ENCODE measurements around the gene ZG16.

Gene ZG16

DNA sequence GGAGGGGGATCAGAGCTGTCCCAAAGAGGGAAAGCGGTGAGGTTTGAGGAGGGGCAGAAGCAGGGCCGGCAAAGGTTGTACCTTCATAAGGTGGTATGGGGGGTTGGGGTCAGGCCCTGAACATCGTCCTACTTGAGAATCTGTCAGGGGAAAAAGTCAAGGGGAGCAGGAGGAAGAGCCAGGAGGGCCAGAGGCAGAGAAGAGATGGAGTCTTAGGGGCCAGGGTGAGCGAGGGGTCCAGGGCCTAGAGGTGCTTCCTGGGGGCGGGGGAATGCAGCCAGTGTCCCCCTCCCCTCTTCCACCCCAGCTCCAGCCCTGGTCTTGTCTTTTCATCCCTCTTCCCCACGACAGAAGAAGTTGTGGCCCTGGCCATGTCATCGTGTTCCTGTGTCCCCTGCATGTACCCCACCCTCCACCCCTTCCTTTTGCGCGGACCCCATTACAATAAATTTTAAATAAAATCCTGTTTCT lies 32.7 kb downstream of the ZG16 start:
- no peak for DNase-seq

DNA sequence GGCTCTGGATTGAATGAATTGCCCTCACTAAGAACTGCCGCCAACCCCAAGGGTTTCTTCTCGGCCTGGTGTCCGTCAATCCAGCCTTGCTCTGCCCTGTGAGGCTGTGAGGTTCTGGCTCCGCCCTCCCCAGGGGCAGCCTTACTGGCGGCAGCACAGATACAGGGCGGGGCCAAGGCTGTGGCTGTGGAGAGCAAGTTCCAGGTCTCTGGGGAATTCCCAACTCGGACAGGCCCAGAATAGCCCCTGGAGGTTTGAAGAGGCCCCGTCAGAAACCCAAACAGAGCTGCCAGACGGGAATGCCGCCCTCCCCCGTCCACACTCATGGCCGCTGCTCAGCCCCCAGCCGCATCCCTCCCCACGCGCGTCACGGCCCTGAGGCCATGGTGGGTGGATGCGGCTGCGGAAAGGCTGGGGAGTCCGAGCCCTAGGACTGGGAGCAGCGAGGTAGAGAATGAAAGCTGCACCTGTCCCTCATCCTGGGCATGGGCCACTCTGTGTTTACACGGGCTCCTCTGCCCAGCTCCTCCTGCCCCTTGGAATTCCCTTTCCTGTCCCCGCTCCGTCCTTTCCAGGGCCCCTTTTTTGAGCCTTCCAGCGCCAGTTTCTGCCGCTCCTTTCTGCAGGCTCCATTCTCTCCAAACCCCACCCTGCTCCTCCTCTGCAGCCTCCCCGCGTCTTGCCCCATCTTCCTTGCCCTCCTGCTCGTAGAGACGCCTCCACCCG lies 33.3 kb downstream of the ZG16 start:
- DNase-seq: peak; percentile 32

DNA sequence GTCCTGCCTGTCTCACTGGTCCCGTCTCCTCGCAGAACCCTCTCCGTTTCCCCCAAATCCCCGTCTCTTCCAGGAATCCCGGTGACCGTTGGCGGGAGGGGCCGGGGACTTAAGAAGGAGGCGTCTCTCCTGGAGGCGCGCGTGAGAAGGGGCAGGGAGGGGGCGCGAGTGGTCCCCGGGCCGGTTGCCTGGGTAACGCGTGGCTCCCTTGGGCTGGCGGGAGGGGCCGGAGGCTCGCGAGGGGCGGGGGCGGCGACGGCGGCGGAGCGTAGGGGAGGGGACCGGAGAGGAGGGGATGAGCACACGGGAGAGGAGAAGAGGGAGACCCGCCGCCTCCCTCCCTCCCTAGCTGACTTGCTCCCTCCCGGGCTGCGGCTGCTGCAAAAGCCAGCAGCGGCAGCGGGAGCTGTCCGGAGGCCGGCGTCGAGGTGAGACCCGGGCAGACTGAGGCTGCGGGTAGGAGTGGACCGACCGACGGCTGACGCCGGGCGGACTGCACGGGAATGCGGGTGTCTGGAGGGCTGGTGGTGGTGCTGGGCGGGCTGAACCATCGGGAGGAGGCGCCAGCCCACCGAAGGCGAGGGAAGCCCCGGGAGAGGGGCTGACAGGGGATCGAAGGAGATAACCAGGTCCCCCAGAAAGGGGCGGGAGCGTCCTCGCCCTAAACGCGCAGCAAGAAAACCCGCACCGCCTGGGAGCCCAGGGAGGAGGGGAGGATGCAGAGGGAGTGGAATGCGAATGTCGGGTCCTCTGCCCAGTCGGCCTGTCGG lies 34.0 kb downstream of the ZG16 start, which contains the start of gene PRRT2:
PRRT2 (plus strand) TSS at position 298 of the 770 bp plus-strand sequence. CDS start 862 bp downstream, outside the sequence.
- DNase-seq: peak; percentile 29

DNA sequence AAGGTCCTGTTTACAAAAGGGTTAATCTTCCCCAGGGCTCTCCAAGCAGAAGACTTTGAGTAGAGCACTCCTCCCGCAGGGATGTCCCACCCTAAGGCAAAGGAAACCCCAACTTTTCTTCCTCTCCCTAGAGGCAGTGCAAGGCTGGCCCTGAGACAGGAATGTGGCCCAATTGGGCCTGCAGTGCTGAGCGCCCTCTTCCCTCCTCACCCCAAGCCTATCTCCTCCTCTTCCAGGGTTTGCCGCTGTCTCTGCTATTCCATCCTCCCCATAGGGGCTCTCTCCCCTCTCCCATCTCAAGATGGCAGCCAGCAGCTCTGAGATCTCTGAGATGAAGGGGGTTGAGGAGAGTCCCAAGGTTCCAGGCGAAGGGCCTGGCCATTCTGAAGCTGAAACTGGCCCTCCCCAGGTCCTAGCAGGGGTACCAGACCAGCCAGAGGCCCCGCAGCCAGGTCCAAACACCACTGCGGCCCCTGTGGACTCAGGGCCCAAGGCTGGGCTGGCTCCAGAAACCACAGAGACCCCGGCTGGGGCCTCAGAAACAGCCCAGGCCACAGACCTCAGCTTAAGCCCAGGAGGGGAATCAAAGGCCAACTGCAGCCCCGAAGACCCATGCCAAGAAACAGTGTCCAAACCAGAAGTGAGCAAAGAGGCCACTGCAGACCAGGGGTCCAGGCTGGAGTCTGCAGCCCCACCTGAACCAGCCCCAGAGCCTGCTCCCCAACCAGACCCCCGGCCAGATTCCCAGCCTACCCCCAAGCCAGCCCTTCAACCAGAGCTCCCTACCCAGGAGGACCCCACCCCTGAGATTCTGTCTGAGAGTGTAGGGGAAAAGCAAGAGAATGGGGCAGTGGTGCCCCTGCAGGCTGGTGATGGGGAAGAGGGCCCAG lies 34.9 kb downstream of the ZG16 start:
- no peak for DNase-seq

DNA sequence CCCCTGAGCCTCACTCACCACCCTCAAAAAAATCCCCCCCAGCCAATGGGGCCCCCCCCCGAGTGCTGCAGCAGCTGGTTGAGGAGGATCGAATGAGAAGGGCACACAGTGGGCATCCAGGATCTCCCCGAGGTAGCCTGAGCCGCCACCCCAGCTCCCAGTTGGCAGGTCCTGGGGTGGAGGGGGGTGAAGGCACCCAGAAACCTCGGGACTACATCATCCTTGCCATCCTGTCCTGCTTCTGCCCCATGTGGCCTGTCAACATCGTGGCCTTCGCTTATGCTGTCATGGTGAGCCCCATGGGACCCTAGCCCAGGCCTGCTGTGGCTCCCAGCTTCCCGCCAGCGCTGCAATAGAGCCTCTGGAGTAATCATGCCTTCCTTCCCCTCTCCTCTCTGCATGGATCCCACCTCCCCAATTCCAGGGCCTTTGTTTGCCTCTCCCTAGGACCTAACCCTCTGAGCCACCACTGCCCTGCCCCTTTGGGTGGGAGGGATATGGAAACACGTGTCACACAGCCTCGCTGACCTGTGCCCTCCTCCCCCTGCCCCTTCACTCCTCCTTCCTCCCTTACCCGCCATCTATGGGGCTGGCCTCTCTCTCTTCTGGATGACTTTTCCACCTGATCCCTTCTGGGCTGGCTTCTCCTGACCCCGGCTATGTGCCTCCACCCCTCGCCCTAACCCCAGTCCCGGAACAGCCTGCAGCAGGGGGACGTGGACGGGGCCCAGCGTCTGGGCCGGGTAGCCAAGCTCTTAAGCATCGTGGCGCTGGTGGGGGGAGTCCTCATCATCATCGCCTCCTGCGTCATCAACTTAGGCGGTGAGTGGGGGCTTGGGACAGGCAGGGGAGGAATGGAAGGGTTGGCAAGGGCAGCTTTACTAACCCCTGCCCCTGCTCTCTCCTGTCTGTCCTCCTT lies 35.8 kb downstream of the ZG16 start:
- DNase-seq: no peak

DNA sequence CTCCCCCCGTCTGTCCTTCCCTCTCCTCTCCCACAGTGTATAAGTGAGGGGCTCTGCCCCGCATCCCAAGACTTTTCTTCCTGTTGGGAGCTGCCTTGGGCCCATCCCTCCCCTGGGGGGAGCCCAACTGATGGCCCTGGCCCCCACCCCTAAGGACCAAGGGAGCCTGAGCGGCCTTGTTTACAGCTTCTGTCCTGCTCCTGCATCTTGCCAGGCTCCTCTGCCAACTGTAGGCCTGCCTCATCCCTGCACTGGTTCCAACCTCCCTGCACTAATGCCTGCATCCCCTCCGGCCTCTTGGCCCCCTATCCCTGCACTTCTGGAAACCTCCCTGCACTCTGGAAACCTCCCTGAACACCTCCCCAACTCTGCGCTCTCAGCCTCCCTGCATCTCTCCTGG lies 36.5 kb downstream of the ZG16 start:
- no peak for DNase-seq

DNA sequence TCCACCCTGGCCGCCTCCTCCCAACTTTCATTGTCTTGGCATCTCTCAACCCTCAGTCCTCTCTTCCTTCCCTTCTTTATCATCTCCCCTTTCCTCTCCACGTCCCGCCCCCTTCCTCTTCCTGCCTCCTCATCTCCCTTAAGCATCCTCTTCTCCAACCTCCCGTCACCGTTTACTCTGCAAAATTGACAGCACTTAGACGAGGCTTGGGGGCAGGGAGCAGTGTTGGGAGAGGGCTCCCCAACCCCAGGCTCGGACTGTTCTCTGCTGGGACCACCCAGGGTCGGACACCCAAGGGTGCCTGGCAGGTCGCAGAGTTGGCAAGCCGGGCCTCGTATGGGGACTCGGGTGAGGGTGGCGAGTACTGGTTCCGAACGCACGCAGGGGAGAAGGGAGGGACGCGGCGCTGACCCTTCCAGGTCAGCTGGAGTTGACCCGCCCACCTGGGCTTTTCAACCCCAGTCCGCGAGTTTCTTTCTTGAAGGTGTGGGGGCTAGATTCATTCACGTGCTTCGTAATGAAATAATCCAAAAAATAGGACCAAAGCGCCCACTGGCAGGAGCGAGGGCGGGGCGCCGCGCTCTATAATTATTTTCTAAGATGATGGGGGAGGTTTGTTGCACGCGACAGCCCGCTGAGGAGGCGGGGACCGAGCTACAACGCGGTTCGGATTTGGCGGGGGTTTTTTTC lies 37.1 kb downstream of the ZG16 start:
- peak; percentile 68 for DNase-seq

DNA sequence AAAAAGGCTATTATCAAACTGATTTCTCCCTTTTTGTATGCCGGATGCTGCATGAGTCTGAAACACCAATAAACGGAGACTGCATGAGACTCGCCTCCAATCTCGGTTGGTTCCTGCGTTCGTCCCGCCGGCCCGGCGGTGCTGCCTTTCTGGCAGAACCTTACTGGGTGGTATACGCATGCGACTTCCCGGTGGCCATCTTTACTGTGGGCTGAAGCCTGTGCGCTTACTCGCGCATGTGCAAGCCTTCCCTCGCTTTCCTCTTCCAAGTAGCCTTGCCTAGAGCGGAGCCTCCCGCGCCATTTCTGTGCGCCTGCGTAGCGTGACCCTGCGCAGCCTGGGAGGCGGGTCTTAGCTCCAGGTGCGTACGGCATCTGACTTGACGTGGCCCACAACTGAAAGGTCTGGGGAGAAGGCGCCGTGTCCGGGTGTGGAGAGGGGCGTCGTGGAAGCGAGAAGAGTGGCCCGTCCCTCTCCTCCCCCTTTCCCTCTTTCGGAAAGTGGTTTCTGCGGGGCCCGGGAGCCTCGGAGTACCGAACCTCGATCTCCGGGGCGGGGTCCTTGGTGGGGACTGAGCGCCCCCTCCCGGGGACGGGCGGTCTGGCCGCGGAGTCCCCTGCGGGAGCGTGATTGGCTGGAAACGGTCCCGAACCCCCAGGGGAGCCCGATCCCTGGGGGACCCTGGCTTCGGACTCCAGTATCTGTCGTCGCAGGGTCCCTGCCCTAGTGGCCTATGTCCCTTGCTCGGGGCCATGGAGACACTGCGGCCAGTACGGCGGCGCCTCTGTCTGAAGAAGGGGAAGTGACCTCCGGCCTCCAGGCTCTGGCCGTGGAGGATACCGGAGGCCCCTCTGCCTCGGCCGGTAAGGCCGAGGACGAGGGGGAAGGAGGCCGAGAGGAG lies 38.0 kb downstream of the ZG16 start, which contains the start of gene PAGR1:
PAGR1 (plus strand) TSS at position 360 of the 901 bp plus-strand sequence; CDS start at position 734, 374 bp downstream.
- DNase-seq: peak; percentile 97

DNA sequence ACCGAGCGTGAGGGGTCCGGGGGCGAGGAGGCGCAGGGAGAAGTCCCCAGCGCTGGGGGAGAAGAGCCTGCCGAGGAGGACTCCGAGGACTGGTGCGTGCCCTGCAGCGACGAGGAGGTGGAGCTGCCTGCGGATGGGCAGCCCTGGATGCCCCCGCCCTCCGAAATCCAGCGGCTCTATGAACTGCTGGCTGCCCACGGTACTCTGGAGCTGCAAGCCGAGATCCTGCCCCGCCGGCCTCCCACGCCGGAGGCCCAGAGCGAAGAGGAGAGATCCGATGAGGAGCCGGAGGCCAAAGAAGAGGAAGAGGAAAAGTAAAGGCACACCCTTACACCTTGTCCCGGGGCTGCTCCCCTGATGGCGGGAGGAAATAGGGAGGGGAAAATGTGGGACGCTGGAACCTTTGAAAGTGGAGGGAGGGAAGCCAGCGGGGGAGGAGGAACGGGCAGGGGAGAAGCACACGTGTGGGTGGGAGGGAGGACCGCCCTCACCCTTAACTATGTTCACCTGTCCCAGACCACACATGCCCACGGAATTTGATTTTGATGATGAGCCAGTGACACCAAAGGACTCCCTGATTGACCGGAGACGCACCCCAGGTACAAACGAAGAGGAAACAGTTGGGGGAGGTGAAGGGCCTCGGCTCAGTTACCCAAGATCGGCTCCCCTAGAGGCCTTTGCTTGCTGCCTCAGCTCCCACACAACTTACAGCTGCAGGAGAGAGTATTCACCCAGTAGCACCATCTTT lies 38.8 kb downstream of the ZG16 start:
- no peak for DNase-seq

DNA sequence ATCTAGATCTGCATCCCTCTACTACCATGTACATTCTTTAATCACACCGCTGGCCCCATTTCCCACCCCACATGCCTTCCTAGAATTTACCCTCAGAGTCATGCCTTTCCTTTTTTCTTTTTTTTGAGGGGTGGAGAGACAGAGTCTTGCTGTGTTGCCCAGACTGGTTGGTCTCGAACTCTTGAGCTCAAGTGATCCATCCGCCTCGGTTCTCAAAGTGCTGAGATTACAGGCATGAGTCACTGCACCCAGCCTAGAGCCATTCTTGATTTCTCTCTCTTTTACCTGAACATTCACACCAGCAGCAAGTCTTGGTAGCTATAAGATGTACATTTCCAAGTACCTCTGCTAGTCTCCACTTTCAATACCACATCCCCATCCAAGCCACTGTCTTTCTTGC lies 40.0 kb downstream of the ZG16 start:
- DNase-seq: no peak

DNA sequence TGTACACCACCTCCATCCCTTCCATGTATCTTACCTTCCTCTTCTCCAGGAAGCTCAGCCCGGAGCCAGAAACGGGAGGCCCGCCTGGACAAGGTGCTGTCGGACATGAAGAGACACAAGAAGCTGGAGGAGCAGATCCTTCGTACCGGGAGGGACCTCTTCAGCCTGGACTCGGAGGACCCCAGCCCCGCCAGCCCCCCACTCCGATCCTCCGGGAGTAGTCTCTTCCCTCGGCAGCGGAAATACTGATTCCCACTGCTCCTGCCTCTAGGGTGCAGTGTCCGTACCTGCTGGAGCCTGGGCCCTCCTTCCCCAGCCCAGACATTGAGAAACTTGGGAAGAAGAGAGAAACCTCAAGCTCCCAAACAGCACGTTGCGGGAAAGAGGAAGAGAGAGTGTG lies 41.5 kb downstream of the ZG16 start:
- no peak for DNase-seq

DNA sequence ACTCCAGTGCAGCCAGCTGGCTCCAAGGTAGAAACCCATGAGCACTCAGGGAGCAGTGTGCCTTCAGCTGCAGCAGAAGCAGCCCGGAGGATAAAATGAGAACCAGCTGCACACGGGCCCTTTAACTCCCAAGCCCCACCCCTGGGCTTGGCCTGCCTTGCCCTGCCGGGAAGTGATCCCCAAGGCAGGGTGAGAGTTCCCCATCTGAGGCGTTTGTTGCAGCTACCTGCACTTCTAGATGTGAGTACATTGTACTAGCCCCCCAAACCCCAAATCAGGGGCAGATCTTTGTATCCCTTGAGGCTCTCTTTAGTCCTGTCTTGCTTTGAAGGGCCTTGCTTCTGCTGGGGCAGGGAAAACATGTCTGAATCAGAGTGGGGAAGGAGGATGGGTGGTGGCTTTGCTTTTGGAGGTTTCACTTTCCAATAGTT lies 42.2 kb downstream of the ZG16 start, which contains the start of gene MVP:
MVP (plus strand) TSS at position 192 of the 431 bp plus-strand sequence. CDS start 10,088 bp downstream, outside the sequence.
- DNase-seq: no peak

DNA sequence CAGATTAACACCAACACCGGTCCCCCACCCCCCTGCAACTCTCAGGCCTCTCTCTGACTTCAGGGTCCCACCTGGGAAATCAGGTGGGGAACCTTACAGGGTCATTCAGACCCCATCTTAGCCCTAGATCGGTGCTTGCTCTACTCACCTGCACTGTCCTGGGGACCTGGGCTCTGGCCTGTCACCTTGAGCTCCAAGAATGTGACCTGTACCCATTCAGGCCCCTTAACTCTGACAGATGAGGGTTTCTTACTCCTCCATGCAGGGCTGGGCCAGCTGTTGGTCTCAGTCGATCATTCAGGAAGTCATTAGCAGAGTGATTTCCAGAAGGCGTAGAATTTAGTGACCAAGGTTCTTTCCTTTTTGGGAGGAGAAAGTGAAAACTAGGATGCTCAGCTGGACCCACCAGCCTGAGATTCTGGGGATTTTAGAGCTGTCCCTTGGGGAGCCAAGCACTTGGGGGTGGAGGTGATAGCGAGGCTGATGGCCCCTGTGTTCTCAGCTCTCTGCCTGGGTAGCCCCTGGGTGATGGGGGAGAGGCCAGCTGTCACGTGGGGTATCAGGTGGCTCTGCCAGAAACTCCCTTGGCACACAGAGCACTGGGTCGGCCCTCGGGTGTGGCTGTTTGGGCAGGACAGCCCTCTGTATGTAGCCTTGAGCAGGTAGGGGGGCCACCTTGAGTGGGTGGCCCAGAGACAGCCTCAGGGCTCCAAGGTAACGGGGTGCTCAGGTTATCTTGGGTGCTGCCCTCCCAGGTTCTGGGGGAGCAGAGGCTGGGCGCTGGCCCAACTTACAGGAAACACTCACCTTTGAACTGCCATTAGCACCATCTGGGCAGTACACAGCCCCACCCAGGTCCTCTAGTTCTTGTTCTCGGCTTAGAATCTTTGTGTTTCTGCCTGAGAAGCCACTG lies 42.9 kb downstream of the ZG16 start:
- DNase-seq: no peak

DNA sequence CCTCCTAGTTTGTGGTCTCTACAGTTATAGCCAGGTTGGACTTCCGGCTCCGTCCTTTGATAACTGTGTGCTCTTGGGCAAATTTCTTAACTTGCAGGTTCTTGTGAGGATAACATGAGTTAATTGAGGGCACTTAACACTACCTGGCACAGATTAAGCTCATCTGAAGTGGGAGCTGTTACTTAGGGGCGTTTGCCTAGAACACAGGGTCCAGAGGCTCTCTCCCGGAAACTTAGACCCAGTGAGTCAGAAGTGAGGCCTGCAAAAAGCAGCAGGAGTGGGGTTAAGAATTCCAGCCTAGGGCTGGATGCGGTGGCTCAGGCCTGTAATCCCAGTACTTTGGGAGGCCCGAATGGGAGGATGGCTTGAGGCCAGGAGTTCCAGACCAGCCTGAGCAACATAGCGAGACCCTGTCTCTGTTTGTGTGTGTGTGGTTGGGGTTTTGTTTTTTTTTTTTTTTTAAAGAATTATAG lies 43.6 kb downstream of the ZG16 start:
- DNase-seq: no peak

DNA sequence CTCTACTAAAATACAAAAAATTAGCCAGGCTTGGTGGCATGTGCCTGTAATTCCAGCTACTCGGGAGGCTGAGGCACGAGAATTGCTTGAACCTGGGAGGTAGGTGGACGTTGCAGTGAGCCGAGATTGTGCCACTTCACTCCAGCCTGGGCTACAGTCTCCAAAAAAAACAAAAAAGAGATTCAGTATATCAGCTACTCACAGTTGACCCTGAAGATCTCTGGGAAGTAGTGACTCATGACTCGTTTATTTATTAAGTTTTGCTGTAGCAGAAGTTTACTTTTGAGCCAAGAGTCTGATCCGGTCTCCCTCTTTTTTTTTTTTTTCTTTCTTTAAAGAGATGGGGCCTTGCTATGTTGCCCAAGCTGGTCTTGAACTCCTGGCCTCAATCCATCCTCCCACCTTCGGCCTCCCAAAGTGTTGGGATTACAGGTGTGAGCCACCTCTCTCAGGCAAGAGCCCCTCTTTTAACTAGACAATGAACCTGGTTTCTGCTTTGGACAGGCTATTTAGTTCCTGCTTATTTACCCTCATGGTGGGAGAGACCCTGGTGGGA lies 46.6 kb downstream of the ZG16 start:
- DNase-seq: no peak

DNA sequence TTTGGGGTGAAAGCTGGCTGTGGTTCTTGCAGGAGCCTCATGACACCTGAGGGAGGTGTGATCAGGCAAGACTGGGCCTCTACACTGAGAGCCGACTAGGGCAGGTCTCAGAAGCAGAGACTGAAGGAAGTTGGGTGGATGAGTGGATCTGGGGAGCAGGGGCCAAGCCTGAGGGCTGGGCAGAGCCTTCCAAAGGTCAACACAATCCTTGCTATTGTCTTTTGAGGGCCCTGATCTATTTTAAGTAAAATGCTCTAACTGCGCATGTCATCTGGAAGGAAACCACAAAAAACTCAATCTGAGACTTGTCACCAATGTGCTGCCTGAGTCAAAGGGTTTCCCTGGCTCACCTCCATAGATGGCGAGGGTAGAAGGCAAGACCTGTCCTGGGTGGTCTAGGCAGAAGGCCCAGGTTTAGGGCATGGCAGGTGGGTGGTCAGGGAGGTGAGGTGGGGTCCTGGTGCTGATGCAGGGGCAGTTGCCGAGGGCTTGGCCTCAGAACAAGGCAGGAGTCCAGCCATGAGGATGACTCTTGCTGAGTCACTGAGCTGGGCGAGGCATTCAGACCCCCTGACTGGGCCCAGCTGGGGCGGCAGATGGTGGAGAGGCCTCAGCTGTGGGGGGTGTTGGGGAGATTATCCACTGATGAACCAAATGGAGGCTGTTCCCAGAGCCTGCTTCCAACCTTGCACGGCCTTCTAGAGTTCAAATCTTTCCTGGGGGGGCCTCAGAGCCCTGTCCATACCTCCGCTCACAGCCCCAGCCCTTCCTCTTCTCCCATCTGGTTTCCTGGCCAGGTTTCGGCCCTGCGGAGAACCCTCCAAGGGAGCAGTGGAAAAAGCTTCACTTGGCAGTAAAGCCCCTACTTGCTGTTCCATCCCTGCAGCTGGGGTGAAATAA lies 47.3 kb downstream of the ZG16 start:
- DNase-seq: peak; percentile 81

DNA sequence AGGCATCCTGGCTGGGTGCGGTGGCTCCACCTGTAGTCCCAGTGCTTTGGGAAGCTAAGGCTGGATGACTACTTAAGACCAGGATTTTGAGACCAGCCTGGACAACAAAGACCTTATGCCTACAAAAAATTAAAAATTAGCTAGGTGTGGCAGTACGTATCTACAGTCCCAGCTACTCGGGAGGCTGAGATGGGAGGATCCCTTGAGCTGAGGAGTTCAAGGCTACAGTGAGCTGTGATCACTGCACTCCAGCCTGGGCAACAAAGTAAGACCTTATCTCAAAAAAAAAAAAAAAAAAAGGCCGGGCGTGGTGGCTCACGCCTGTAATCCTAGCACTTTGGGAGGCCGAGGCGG lies 48.3 kb downstream of the ZG16 start:
- DNase-seq: no peak
